Epithelial cell of prostate (primary cell): ENCODE measurements around the gene KRAS.

Experiments used
- DNase-seq: peaks from one replicate; pipeline ENCODE4 v3.0.0-alpha.2; 2011; ENCODE audit warnings: low read depth, low spot score
- H3K27ac ChIP-seq: fragments of 450-650 bp; 2 replicates; pipeline ENCODE4 v1.5.1; 2017; ENCODE audit warnings: mild to moderate bottlenecking

KRAS gene

GRCh38 chr12:25257590-25258324 lies 7.0 kb upstream of the KRAS start:
- H3K27ac ChIP-seq: no peak overlapping the region
- no peak for DNase-seq

- DNase-seq: no peak
- H3K27ac ChIP-seq: no peak overlapping the region
Observed at GRCh38 chr12:25256826-25257225, 6.1 kb upstream of the KRAS start.

- DNase-seq: no peak
- H3K27ac ChIP-seq: no peak overlapping the region
Observed at GRCh38 chr12:25256005-25256404, 5.3 kb upstream of the KRAS start.

DNA sequence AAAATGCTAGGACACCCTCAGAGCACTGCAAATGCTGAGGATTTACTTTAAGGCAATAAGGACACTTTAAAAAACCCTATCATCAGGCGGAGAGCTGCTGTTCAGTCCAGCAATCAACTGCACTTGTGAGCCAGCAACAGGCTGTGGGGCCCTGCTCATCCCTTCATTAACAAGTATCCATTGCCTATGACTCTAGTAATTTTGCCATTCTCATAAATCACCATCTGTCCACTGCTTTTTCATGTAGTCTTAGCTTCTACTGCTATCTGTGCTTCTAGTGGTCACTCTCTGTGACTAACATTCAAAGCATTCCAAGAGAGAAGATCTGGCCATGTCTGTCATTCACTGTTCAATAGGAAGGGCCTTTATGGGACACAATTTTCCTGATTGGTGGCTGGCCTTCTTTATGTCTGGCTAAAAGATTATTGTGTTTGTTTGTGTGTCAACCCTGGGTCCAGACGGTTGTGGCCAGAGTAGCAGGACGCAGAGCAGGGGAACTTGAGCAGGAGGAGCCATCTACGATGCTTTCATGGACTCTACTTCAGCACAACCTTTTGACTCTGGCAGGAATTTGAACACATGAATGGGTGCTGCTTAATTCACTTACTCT lies 3.6 kb upstream of the KRAS start:
- H3K27ac ChIP-seq: no peak overlapping the region
- DNase-seq: no peak

DNA sequence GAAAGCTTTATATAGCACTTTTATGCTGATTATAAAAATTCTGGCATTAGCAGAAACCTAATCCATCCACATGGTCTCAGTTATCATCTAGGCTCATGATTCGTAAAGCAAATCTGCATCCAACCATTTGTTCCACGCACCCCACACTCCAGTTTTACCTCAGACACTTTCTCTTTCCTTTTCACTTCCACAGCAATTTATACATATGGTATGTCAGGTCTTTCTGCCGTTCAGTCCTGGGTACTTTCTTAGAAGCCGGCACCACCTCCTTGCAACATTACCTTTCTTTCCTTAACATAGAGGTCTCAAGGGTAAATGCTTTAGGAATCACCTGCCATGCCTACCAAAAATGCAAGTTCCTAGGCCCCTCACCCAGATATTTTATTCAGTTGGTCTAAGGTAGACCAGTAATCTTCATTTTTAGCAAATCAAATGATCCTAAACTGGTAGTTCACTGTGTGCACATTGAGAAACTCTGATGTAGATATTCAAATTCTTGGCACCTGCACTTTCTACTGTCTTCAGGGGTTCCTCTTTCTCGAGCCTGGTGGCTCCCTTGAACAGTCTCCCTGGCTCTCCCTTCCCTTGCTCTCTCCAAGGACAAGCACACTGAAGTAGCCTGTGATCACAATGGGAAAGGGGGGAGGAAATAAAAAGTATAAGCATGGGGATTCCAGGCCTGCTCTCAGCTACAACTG lies 2.8 kb upstream of the KRAS start:
- DNase-seq: no peak
- no peak overlapping the region for H3K27ac ChIP-seq

- no peak overlapping the region for H3K27ac ChIP-seq
- no peak for DNase-seq
Observed at GRCh38 chr12:25252946-25253345, 2.2 kb upstream of the KRAS start.

DNA sequence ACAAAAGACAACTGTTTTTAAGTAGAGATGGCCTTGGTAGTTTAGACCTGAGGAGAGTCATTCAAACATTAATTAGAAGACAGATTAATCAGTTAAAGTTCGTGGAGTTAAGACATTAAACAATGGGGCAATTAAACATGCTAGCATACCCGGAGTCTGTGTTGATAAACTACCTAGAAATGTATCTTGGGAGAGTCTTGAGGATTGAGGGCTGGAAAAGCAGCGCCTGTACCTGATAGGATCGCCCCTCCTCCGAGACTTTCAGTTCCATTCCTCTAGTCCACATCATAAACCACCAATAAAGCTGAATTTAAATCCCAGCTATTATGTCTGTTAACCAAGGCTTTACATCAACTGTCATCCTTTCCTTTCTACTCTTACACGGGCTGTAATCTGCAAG lies 1.0 kb upstream of the KRAS start:
- no peak for DNase-seq
- H3K27ac ChIP-seq: no peak overlapping the region

DNA sequence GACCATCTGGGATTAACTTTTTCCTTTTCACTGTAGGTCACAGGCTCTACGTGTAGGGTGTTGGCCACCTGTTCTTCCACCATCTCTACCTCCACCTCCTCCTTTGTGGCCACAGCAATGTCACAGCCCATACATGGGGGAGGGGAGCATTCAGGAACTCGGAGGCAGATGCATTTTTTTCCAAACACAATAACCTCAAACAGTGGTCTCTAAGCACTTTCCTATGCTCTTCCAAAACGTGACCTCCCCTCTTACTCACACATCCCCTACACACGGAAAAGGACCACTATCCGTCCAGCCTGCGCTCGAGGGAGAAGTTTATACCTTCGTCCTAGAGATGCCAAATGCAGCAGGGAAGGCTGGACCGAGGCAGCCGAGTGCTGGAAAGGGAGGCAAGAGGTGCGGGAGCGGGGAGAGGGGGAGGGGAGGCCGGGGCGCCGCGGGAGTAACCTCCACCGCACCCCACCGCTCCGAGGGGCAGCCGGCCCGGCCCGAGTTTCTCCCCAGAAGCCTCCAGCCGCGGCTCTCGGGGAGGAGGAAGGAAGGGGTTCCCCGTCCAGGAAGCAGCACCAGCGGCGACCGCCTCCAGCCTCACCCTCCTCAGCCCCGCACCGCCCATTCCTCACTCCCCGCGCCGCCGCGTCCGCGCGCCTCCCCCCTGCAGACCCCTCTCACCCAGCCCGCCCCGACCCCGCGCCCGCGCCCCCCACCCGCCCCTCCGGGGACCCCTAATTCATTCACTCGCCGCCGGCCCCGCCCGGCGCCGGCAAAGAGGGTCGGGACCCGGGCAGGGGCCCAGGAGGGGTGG lies 594 bp downstream of the KRAS start:
- no peak for DNase-seq
- H3K27ac ChIP-seq: peak overlapping the region; percentile 58

DNA sequence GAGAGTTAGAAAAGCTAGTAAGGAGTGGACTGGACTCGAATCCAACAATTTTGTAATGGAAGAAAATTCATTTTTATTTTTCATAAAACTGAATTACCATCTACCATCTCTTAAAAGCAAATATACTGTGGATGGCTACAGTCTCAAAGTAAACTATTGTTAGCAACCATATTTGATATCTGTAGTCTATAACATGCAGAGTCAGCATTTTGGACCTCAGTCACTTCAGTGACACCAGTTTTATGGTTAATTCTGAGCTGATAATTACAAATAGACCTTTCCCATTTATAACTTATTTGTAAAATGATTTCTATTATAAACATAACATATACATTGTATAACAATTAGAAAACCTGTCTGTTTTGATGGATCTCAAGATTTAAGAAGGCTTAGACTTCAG lies 2.0 kb downstream of the KRAS start:
- DNase-seq: no peak
- no peak overlapping the region for H3K27ac ChIP-seq

DNA sequence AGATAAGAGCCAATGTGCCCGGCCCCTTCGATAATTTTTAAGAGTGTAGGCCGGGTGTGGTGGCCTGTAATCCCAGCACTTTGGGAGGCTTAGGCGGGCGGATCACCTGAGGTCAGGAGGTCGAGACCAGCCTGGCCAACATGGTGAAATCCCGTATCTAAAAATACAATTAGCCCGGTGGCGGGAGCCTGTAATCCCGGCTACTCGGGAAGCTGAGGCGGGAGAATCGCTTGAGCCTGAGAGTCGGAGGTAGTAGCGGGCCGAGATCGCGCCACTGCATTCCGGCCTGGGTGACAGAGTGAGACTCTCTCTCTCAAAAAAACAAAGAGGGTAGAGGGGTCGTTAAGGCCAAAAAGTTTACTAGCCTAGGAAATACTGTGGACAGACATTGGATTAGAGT lies 2.6 kb downstream of the KRAS start:
- H3K27ac ChIP-seq: no peak overlapping the region
- no peak for DNase-seq

- no peak overlapping the region for H3K27ac ChIP-seq
- DNase-seq: no peak
Observed at GRCh38 chr12:25245491-25245890, 5.2 kb downstream of the KRAS start.

DNA sequence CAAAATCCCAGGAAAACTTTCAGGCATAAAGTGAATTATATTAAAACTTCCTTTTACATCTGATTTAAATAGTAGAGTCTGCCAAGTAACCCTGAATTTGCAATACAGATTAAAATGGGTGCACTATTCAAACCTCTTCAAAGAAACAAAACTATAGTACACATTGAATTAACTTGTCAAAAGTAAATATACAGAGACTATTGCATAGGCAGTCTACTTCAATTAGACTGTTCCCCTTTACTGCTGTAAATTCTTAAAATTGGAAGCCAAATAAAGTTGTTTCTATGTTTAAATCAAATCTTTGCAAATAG lies 7.1 kb downstream of the KRAS start:
- H3K27ac ChIP-seq: no peak overlapping the region
- no peak for DNase-seq

DNA sequence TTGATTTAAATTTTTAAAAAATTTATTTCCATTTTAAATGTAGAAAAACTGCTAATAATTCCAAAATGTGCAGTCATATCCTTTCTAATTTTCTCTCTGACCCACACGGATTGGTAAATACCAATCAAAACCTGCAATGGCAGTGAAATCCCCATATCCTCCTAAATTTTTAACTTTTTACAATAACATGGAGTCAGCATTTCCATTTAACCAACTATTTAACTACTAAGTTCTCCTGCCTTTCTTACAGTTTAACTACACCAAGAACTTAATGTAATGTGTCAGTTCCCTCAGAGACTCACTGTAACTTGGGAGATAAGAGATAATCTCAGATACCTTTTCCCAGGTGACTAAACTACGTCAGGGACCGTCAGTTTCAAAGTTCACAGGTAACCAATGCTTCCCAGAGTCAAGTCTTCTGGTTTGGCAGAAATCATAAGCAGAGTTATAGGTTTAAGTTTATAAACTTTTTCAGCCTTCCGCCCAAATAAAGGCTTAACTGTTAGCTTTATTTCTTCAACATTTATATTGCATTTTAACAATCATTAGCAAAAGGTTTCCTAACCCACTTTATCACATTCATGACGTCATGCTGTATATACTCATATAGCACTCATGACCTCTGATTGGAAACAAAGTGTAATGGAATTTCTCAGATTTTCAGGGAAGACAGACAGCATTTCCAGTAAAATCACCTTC lies 7.6 kb downstream of the KRAS start:
- DNase-seq: no peak
- H3K27ac ChIP-seq: peak overlapping the region; percentile 16

DNA sequence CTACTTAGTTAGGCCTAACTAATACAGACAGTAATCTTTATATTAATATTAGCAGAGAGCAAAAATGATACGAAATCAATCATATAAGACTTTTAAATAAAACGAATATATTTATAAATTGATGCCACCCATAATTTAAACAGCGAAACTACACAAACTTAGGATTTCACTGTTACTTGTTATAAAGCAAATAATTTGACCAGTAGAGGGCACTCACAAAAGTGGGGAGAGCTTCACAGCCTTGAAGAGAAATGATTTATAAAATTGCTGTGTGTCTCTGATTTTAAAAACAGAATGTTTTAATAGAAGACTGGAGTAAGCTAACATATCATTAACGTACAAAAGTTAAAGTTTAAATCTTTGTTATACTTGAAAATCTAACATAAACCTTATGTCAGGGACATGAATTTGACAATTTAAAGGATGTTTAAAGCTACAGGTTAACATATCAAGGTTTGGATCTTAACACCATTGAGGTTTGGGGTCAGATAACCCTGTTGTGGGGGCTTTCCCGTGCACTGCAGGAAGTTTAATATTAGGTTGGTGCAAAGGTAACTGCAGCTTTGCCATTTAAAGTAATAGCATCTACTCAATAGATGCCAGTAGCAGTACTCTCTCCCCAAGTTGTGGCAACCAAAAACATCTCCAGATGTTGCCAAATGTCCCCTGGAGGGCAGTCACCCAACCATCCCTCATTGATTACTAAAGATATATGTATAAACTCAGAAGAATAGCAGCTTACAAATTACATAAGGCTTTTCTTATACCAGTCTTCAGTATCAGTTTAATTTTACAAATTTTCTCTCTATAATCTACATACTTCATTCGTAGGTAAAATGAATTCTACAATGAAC lies 9.3 kb downstream of the KRAS start:
- no peak for DNase-seq
- no peak overlapping the region for H3K27ac ChIP-seq

GRCh38 chr12:25236626-25237025 lies 14.1 kb downstream of the KRAS start:
- H3K27ac ChIP-seq: no peak overlapping the region

GRCh38 chr12:25236190-25236589 lies 14.5 kb downstream of the KRAS start:
- H3K27ac ChIP-seq: no peak overlapping the region
- DNase-seq: no peak

More at GRCh38 chr12:25236626-25237025, 14.1 kb downstream of the KRAS start:
- no peak for DNase-seq

DNA sequence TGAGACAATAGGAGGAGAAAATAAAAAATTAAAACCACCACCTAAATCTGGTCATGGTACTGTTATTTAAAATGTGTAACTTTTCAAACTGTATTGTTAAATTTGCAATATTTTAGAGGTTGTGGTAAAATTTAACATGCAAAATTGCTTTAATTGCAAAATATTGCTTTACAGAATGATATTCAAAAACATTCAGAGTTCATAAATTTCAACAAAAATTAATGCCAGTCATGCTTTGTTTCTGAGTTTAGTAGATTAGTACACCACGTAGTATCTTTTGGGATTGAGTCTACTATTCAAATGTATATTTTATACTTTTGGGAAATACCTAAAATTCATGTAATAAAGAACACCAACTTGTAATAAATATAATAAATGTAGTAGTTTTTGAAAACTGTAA lies 37.4 kb downstream of the KRAS start:
- DNase-seq: no peak
- H3K27ac ChIP-seq: no peak overlapping the region

DNA sequence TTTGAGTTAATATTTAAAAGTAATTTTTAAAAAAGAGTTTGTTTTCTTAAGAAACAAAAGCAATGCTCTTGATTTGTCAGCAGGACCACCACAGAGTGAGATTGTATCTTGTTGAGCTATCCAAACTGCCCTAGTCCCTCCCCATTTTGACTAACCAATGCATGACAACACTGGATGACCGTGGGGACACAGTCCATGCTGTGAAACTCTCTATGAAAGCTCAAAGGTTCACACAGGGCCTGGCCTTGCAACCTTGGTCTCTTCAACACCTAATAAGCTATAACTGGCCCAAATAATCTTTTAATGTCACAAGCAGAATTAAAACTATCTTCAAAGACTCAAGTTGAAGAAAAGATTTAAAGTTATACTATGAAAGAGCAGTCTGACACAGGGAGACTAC lies 42.2 kb downstream of the KRAS start:
- H3K27ac ChIP-seq: no peak overlapping the region
- DNase-seq: no peak

DNA sequence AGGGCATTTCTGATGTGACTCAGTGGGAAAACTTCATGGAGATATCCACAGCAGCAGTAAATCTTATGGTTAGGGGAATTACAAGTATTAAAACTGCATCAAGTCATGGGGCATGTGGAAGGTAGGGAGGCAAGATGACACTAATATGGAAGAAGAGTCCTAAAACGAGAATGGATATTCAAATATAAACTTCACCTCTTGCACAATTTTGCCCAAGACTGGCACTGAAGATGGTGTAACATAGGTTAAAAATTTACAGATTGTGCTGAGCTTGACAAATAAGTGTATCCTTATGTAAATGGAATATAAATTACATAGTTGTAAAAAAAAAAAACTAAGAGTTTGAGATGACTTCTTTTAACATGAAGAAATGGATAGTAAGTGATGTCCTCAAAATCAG lies 42.9 kb downstream of the KRAS start:
- H3K27ac ChIP-seq: no peak overlapping the region
- DNase-seq: no peak
